A204.1 (cell line): ENCODE measurements around the gene THRB.

Source experiments
- FAIRE-seq: peaks from 2 replicates; lab custom pipeline; 2012; peaks lifted over from hg19 to GRCh38; lab: Jason Lieb, UNC

THRB gene

DNA sequence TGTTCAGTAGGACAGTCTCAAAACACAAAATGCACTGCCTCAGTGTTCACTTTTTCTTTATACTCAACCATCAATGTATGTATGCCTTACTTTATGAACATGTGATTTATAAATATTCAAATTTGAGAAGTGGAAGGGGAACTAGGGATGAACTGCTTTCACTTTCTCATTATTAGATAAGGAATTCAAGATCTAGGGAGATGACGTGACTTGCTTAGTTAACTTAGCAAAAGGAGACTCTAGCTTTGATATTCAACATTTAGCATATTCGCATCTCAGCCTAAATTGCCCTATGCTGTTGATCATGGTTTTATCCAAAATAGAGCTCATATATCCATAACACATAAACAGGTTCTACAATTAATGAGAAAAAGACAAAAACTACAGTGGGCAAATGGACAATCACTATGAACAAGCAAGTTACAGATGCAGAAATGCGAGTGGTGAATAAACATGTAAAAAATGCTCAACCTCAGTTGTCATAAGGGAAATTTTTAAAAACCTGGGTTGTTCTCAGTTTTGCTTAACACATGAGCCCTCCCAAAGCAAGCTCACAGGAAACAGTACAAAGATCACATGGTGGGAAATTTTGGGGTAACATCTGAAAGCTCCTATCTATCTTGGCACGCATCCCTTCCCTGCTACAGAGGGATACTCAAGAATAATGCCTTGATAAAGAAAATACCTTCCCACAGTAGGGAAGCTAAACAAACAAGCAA is 269.8 kb downstream of the THRB start:
- FAIRE-seq, result no peak

DNA sequence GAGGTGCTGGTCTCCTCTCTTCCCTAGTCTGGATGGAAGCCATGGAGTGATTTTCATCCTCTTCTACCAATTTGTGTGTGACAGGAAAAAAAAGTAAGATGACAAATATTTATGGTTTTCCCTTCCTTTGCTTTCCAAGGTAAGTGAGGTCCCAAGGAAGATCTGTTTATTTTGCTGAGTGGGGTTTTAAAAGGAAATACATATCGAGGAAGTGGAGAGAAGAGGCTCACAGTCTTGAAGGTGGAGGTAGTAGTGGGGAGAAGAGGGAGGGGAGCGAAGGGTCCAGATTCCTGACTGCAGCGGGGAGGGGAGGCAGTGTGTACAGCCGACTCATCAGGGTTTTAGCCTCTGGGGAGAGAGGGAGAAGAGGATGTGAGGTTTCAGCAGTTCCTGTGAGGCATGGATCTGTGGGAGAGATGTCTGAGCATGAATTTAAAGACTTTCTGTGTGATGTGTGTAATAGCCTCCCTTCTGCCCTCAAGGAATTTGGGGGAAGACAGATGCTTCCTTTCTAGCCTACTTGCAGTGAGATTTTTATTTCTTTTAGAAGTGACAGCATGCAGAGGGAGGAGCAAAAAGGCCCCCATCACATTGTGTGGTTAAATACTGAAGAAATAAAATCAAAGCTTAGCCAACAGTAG is 272.4 kb downstream of the THRB start:
- no peak for FAIRE-seq

DNA sequence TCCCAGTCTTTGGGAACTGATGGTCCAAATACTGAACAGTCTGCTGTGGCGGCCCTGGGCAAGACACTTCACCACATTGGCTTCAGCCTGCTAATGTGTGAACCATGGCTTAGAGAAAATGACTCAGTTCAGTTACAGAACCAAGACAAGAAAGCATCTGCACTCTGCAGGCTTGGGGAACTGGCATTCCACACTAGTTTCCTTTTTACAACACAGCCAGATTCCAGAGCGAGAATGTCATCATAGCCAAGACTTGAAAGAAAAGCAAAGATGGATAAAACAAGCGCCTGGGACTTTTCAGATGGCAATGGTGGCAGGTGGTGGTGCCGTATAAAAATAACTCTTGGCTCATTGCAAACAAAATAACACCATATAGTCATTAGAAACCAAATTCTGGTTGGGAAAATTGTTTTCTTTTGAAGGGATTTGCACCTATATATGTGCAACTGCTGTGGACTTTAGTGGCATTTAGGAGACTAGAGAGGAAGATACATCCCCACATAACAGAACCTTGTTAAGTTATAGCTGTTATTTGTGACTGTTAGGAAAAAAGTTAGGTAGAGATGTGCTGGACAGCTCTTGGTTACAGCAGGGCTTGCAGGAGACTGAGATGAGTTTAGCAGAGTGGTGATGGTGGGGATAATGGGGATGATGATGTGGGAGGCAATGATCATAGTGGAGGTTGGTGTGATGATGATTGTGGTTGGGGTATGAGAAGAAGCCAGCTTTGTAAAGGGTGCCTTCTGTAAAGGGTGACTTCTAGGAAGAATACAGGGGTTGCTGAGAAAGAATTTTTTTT is 273.6 kb downstream of the THRB start:
- no peak for FAIRE-seq

DNA sequence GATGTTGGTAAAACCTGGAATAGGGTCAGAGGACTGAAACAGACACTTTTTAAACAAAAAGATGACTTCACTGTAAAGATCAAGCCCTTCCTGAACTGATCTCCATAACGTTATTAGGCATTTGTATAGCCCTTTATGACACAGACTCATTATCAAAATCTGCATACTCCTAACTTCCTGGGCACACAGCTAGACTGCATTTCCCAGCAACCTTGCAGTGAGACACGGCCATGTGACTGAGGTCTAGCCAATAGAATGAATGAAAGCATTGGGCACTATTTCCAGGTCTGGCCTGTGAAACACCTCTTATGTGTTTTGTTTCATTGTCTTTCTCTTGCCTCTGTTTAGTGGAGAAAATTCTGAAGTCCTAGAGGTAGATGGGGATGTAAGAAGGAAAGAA is 279.1 kb downstream of the THRB start:
- no peak for FAIRE-seq

DNA sequence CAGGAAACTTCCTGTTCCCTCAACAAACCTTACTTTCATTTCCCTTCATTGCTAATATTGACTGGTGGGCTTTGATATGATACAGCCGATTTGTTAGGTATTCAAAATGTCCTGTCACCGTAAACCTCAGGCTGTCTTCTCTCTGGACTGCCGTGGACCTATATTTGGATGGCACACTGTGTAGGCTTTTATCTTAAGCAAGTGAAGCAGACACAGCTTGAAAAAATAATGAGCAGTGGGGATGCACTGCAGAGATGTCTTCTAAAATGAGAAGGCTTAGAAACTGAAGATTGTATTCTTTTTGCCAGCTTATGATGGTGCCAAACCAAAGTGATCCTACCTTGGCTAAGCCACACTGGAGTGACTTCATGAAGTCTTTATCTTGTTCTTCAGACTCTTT is 283.3 kb downstream of the THRB start:
- no peak for FAIRE-seq

DNA sequence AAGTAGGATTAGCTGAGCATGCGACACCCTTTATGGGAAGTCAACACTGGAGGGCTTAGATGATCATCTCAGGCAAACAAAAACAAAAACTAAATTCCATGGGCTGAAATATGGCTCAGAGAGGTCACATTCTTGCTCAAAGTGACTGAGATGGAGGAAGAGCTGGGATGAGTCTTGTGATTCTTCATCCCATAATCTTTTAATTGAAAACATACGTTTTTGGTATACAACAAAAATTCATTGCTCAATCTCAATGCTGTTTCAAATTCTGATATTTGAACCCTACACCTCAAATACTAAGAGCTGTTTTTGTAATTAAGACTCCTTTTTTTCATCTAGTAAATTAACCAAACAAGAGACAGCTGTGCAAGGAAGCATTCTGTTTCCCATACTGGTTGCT is 292.6 kb downstream of the THRB start:
- no peak for FAIRE-seq

DNA sequence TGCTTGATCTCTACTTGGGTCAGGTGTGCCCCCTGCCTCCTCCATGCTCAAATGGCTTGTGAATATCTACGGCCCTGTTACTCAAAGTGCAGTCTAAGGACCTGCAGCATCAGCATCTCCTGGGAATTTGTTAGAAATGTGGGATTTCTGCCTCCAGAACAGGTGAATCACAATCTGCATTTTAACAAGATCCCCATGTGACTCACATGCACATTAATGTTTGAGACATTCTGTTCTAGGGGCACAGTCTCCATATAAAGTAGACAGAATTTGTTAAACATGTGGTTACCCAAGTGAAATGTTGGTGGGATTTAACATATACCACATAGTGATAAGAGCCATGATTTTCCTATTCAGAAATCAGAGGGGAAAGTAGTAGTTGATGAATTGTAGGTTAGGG is 293.3 kb downstream of the THRB start:
- no peak for FAIRE-seq

DNA sequence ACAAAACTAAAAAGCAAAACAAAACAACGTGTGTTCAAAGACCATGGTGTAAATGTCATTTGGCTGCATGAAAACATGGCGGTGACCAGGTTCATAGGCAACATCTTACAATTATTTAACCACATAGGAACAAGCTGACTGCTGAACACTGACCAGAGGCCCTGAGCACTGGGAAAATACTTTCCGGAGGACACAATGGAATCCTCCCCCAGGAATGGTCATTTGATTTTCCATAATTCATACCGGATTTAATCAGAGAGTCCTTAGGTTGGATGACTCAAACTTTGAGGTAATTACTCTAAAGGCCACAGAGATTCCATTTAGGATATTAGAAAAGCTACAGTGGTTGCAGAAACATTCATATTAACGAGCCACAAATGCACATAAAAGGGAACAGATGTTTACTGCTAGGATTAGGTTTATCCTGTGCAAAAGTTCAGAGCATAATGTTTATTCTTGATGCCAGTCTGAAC is 294.8 kb downstream of the THRB start:
- FAIRE-seq, result no peak

DNA sequence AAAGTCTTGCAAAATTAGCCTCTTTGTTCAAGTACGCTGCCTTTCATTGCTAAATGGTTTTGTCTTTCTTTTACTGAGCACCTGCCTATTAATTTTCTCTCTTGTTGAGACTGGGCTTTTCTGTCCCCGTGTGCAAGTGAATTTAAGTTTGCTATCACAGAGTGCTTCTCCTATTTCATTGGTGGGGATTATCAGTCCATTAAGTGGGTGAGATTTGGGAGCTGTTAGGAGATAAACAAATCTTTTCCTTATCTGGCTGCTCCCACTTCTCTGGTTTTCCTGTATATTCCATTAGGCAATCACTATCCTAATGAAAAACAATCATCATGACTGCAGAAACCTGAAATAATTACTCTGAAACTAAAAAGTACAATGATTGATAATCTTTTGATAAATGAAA is 295.4 kb downstream of the THRB start:
- no peak for FAIRE-seq

DNA sequence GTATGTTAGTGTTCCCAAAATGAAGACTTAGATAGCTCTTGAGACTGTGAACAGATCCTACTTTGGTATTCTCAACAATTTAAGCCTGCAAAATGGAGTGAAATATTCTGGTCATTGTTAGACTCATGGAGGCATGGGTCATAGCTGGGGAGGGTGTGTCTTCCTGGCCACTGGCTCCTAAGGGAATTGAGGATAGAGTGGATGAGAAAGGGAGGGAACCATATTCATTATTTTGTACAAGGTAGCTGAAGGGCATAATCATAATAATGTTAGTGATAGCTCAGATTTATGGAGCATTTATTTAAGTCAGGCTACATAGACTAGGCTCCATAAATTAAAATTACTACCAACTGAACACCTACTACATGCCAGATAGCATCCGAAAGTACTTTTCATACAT is 295.9 kb downstream of the THRB start:
- no peak for FAIRE-seq

DNA sequence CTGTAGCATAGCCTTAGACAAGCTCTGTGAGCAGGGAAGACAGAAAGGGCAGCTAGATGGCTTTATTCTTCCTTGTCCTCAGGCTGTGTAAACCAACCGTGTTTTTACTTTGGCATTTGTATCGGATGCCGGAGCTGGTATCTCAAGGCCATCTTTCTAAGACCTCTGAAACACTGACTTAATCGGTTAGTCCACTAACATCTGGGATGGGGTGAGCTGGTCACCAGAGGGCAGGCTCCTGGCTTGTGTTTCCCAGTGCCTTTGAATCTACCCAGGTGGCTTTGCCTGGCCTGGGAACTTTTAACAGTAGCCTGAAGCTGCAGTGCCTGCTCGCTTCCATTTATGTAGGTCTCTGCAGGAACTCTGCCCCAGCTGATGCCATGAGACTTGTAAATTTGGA is 296.8 kb downstream of the THRB start:
- no peak for FAIRE-seq

DNA sequence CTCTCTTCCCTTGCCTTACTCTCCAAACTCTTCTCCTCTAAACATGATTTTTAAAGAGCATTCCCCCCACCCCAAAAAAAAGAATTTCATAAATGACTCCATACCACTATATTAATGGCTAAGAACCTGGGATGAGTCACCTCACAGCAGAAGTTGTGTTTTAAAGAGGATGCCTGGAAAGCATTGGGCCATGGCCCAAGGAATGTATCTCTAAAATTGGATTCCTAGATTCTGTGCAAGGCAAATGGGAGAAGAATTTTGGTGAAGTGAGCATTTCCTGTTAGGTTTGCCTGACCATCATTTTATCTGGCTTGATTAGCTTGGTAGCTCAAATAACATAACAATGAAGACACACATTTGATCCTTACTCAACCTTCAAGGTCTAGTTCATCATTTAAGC is 298.1 kb downstream of the THRB start:
- no peak for FAIRE-seq

DNA sequence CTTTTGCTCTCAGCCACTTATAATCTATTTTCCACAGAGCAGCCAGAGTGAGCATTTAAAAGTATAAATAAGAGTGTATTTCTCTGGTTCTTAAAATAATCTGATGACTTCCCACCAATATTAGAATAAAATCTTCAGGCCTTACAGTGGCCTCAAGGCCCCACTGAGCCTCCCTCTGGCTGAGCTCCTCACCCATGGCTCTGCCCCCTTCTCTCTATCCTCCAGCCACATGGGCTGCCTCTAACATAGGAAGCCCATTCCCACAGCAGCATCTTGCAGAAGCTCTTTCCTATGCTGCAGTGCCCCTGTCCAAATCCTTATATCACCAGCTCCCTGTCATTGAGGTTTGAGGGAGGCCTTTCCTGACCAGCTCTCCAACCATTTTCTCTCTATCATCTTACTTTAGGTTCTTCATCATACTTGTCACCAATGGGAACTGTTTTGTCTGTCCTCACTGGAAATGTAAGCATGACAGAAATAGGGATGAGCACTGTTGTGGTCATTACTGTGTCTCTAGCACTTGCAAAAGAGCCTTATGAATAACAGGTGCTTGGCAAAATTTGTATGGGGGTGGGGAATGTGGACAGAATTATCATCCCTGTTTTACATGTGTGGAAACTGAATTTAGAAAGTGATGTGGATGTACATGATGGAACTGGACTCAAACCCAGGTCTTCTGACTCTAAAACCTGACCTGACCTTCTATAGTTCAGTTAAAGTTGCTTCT is 299.0 kb downstream of the THRB start:
- FAIRE-seq, result no peak

DNA sequence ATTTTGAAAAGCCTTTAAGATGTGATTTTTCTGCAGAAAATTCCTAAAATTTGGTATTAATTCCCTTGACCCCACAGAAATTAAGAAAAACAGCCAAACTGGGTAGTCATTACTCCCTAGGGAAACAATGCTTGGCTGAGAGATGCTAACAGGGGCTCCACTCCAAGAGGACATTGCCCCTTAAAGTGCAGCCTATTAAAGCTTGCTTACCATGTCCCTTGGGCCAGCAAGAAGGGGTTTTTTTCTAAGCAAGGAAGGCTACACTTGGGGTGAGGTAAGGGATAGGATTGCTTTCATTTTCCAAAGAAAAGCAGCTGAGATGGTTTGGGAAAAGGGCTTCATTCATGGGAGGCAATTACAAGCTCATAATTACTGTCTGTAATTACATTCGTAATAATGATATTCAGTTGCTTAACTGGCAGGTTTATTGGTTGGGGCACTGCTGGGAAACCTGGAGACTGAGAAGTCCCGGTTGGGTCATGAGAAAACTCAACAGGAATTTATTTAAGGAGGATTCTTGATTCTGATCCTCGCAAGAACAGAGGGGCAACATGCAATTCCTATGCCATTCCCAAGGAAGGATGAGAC is 302.1 kb downstream of the THRB start:
- no peak for FAIRE-seq

DNA sequence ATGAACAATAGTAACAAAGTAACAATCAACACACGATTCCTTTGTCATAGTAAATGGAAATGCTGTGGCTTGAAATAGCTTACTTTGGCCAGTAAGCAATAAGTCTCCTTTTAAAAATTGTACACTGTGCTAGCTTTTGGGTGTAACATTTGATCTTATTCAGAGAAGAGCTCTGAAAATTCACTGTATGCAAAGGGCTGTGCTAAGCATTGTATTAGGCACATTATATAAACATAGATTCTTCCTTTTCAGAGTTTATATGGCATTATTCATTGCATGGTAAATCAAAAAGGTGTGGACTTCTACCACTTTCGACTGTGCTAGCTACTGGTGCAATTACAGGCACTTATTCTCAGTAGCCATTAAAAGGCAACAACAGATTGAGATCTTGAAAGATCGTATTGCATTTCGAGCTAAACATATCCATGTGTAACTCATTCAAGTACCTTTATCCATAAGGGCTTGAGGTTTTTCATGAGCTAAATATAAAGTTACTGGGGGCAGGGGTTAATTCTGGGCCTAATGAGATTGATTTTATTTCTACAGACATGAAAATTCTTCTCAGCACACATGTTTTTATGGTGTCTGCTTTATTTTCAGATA is 302.7 kb downstream of the THRB start:
- FAIRE-seq, result no peak

DNA sequence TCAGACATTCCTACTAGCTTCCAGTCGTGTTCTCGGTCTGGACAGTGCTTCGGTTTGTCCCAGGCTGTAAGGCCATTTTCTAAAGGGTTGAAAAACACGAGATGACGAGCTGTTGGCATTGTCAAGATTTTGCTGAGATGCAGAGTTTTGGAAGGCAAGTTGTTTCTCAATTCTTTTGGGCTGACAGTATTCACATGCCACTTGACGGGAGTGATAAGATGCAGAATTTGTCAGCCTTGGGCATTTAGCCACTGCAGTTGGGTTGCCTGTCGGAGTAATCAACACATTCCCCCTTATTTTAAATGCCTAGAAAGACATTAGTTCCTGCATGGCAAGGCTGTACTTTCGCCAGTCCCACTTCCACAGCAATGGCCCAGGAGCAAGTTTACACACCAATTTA is 304.4 kb downstream of the THRB start:
- FAIRE-seq, result no peak

DNA sequence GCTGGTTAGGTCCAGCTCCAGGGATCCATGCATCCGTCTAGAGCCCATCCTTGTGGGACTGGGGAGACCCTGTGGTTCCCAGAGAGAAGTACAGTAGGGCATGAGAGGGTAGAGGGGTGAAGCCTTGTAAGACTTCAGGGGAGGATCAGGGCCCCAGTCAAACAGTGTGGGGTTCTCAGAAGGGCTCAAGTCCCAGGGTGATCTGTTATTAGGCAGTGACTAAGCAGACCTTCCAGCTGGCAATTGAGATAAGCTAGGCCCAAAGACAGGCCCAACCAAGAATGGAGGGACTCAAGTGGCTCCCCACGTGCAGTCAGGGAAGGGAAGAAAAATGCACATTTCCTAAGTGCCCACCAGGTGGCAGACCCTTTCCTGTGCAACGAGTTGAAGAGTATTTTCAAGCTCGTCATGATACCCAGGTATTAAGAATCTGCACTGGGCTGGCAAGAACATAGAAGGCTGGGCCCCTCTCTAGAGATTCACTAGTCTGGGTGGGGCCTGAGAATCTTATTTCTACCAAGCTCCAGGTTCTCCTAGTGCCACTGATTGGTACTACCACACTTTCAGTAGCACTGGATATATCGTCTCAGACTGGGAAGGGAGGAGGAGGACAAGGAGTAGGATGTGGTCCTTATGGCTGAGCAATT is 308.8 kb downstream of the THRB start:
- no peak for FAIRE-seq

DNA sequence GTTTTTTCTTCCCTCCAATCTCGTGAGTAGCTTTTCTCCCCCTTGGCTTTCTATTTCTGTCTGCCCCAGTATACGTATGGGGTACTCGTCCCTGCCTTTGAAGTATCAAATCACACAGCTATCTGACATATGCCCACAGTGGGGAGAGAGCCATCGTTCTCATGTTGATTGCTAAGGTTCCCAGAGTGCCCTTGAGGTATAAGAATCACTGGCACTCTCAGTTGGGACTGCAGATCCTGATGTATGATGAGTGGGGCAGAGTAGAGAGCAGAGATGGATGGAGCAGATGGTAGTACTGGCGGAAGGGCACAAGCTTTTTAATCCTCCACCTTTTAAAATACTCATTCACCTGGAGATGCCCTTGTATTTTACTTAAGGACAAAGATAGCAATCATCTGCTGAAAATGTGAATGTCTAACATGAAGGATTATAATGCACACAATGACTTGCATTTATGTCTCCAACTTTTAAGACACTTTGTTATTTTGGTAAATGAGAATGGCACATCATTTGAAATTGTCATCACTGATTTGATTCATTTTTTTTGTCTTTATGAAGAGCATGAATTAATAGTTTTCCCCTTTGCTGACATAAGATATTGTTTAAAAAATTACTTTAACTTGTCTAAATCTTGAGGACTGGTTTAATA is 310.0 kb downstream of the THRB start:
- no peak for FAIRE-seq

DNA sequence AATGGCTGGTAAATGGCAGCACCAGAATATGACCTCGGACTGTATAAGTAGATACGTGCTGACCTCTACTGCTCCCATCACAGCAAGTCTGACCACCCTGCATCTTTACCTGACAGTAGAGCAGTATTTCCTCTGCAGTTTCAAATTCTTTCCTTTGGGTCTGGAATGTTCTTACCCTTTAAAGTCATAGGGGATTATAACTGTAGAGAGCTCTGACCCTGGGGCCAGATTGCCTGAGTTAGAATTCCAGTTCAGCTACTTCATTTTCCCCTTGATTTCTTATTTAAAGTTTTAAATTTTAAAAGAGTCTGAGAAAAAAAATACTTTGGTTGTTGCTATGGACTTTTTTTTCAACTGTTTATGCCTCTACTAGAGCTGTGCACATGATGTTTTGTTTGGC is 311.9 kb downstream of the THRB start:
- no peak for FAIRE-seq

DNA sequence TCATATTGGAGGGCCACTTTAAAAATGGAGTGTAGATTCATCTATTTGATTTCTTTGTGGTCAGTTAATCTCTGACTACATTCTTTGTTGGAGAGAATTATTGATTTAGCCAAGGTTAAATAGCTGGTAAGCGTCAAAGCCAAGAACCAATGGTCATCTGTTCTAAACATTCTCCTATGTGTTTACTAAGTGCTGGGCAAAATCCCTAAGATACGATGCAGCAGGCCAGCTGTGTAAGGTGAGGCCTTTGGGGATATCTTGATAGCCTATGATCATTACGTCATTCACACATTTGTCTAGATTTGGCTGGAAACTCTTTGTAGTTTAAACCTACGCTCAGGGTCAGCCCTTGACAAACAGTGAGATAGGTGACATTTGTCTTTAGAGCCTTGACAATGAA is 313.4 kb downstream of the THRB start:
- FAIRE-seq, result no peak

DNA sequence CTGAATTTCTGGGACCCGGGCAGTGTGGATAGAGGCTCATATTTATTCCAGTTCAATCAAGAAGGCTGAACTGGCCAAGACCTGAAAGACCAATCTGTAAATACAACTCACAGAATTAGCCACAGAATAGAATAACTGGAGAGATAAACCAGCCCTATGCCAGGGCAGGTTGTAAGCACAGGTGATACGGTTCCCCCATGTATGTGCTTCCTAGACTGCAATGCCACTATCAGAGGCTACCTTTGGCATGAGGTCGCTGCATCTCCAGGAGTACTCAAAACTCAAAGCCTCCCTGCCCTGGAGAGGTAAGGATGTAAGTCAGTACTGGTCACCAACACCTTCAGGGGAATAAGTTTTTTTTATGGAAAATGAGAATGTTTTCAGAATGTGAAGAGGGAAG is 314.0 kb downstream of the THRB start:
- no peak for FAIRE-seq
